HEK293T (cell line): Measurements from ENCODE around the gene MYNN.

Experiments
- BHLHE40 ChIP-seq: fragments of 450-650 bp; IDR thresholded peaks from 2 replicates; pipeline ENCODE4 v1.6.1; 2016; ENCODE audit warnings: mild to moderate bottlenecking, moderate library complexity, borderline replicate concordance
- ELF4 ChIP-seq: fragments of 450-650 bp; IDR thresholded peaks from 2 replicates; pipeline ENCODE4 v1.6.1; 2017; ENCODE audit warnings: antibody characterized with exemption
- FOXA1 ChIP-seq: fragments of 450-650 bp; IDR thresholded peaks from 2 replicates; pipeline ENCODE4 v1.6.1; 2016; ENCODE audit warnings: mild to moderate bottlenecking
- FOXK2 ChIP-seq: fragments of 450-650 bp; IDR thresholded peaks from 2 replicates; pipeline ENCODE4 v1.6.1; 2016; ENCODE audit warnings: mild to moderate bottlenecking
- FOXM1 ChIP-seq: fragments of 450-650 bp; IDR thresholded peaks from 2 replicates; pipeline ENCODE4 v1.6.1; 2017; ENCODE audit warnings: mild to moderate bottlenecking, borderline replicate concordance
- HDGF ChIP-seq: fragments of 450-650 bp; IDR thresholded peaks from 2 replicates; pipeline ENCODE4 v1.6.1; 2017; ENCODE audit warnings: antibody characterized with exemption, borderline replicate concordance
- LEF1 ChIP-seq: fragments of 450-650 bp; IDR thresholded peaks from 2 replicates; pipeline ENCODE4 v1.6.1; 2017; ENCODE audit warnings: mild to moderate bottlenecking, borderline replicate concordance
- NFRKB ChIP-seq: fragments of 450-650 bp; IDR thresholded peaks from 2 replicates; pipeline ENCODE4 v1.6.1; 2016; ENCODE audit warnings: mild to moderate bottlenecking, moderate library complexity
- PKNOX1 ChIP-seq: fragments of 450-650 bp; IDR thresholded peaks from 2 replicates; pipeline ENCODE4 v1.6.1; 2016
- SP1 ChIP-seq: fragments of 450-650 bp; IDR thresholded peaks from 2 replicates; pipeline ENCODE4 v1.6.1; 2017
- SUZ12 ChIP-seq: fragments of 450-650 bp; IDR thresholded peaks from 2 replicates; pipeline ENCODE4 v1.6.1; 2016; ENCODE audit warnings: mild to moderate bottlenecking
- TARDBP ChIP-seq: fragments of 450-650 bp; IDR thresholded peaks from 2 replicates; pipeline ENCODE4 v1.6.1; 2016

- TF ChIP-seq HDGF, result no peak
- TF ChIP-seq PKNOX1, result no peak
- no peak for TF ChIP-seq ELF4
- no peak for TF ChIP-seq FOXM1
- TF ChIP-seq FOXK2, result no peak
- TF ChIP-seq SUZ12, result no peak
- TF ChIP-seq FOXA1, result no peak
- no peak for TF ChIP-seq SP1
- no peak for TF ChIP-seq NFRKB
- no peak for TF ChIP-seq TARDBP
- no peak for TF ChIP-seq LEF1
- TF ChIP-seq BHLHE40, result no peak
Measured at GRCh38 chr3:169774186-169774585, 990 bp downstream of the MYNN start.
